Adrenal gland (tissue), 12 donors: Measurements from ENCODE around the gene UBAP2. TPM values are rescaled to one million over a fixed set of nuclear protein-coding genes. Genes with fewer than 3 reads are reported as not detected.

ENCODE experiments used
- DNase-seq, 7 donors: peaks; one replicate each; pipeline ENCODE4 v3.0.0-alpha.2; 2019 to 2020
- H3K27ac ChIP-seq, 5 donors: fragments of 200-600 bp; sonication (generic) in 4 of 5; 1 replicate in 3 of 5; 2 replicates in 2 of 5; pipeline versions ENCODE4 v1.5.1 to v1.8.0; 2016 to 2020; ENCODE audit warnings: mild to moderate bottlenecking in 1 of 5
- H3K27me3 ChIP-seq: fragments of 200-600 bp; 2 replicates; pipeline ENCODE4 v1.8.0; 2021
- H3K36me3 ChIP-seq, 2 donors: fragments of 200-600 bp; replicated peaks in 1 of 2; 1 replicate in 1 of 2; 2 replicates in 1 of 2; pipeline versions ENCODE4 v1.5.1 to v1.8.0; 2018 to 2022
- H3K4me1 ChIP-seq, 2 donors: fragments of 200-600 bp; replicated peaks in 1 of 2; 1 replicate in 1 of 2; 2 replicates in 1 of 2; pipeline versions ENCODE4 v1.5.1 to v1.8.0; 2018 to 2021
- H3K4me3 ChIP-seq, 4 donors: fragments of 200-600 bp; sonication (generic) in 3 of 4; one replicate each; pipeline ENCODE4 v1.5.1; 2016 to 2018
- H3K9me3 ChIP-seq, 3 donors: fragments of 200-600 bp; sonication (generic) in 1 of 3; replicated peaks in 1 of 3; 1 replicate in 2 of 3; 2 replicates in 1 of 3; pipeline versions ENCODE4 v1.5.1 to v1.8.0; 2016 to 2021
- POLR2A ChIP-seq, 2 donors: fragments of 450-650 bp; IDR thresholded peaks; one replicate each; pipeline ENCODE4 v1.6.1; 2017; ENCODE audit warnings: antibody characterized with exemption in 2 of 2, mild to moderate bottlenecking in 2 of 2, moderate library complexity in 1 of 2
- WGBS, 4 donors: extraction: QIAGEN DNeasy Blood & Tissue Kit in 2 of 4; methylation state at CpG; one replicate each; pipeline versions ENCODE4 v1.1.5 to v1.1.7; 2013 to 2017; 5-methylcytosine and 5-hydroxymethylcytosine counted together
- intact Hi-C, 2 donors: fragments of 100-400 bp; cut with DNase I; formaldehyde crosslinking; loops; one replicate each; pipeline versions ENCODE4 v1.14.1 to v1.15.0; 2022 to 2023
- polyA plus RNA-seq, 3 donors: library from polyadenylated mRNA; stranded (reverse); fragments of 200-250 nt in 2 of 3; fragments of 350-450 nt in 1 of 3; fragmentation: Illumina TruSeq in 1 of 3; extraction: RNeasy Lipid Tissue Mini Kit (QIAGEN cat#74804) in 1 of 3; gene quantifications; one replicate each; pipeline ENCODE4 v1.2.3, GENCODE V29; 2013 to 2014
- total RNA-seq, 9 donors: library from RNA; depleted of rRNA in 4 of 9; stranded (reverse); fragments of >200 nt in 4 of 9; fragments of 120-200 nt in 1 of 9; fragmentation: NEBNext Ultra II Directional in 1 of 9; extraction: Animal tissue kit (Norgen Biotek cat#: 25700) in 1 of 9; gene quantifications; one replicate each; pipeline versions ENCODE4 v1.1.0 to v1.2.4, GENCODE V29; 2013 to 2023
- TF ChIP-seq, protein P1 (sequence below), 6 experiments: fragments of 450-650 bp in 4 of 6; fragments of 200-600 bp in 2 of 6; sonication (generic) in 1 of 6; IDR thresholded peaks; 1 replicate in 5 of 6; 2 replicates in 1 of 6; pipeline versions ENCODE4 v1.5.1 to v1.8.0; 2016 to 2021; ENCODE audit warnings: antibody characterized with exemption in 6 of 6, mild to moderate bottlenecking in 2 of 6, moderate library complexity in 1 of 6
- donor health status: healthy with polysubstance abuse.
- donor health status: Bipolar disorder and iron deficiency.
- donor health status: DM: yes; HTN: yes; CAD: no.
- donor health status: DM: no; HTN: no; CAD: no.
- donor health status: DM: no; HTN: no; CAD: no.
- donor health status: DM: yes; HTN: yes; CAD: no.

The UBAP2 gene
- total and polyA plus RNA-seq, 12 donors = 20.9 to 60.0 (median 37.8) TPM

DNA sequence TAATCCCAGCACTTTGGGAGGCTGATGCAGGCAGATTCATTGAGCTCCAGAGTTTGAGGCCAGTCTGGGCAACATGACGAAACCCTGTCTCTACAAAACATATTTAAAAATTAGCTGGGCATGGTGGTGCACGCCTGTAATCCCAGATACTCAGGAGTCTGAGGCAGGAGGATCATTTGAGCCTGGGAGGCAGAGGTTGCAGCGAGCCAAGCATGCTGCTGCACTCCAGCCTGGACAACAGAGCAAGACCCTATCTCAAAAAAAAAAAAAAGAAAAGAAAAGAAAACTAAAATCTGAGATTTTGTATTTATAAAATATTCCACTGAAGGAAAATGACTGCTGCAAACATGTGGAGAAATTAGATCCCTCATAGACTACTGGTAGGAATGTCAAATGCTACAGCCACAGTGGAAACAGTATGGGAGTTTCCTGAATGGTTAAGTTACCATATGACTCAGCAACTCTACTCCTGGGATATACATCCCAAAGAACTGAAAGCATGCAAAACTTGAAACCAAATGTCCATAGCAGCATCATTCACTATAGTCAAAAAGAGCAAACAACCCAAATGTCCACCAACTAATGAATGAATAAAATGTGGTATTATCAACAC lies 106.1 kb downstream of the UBAP2 start:
- Histone ChIP-seq H3K4me1 (peaks cover 0 to 9% of the 10 kb centered on the region in 2 donors), H3K27ac (no peak overlapping the region), H3K27me3 (no peaks in the 10 kb centered on the region), H3K36me3 (peaks cover 0 to 35% of the 10 kb centered on the region in 2 donors), H3K4me3 (no peak overlapping the region), H3K9me3 (no peaks in the 10 kb centered on the region)
- no peak for DNase-seq
- TF ChIP-seq POLR2A (IDR thresholded peaks at IDR 0.05) = no peak
- TF ChIP-seq, protein P1, sequence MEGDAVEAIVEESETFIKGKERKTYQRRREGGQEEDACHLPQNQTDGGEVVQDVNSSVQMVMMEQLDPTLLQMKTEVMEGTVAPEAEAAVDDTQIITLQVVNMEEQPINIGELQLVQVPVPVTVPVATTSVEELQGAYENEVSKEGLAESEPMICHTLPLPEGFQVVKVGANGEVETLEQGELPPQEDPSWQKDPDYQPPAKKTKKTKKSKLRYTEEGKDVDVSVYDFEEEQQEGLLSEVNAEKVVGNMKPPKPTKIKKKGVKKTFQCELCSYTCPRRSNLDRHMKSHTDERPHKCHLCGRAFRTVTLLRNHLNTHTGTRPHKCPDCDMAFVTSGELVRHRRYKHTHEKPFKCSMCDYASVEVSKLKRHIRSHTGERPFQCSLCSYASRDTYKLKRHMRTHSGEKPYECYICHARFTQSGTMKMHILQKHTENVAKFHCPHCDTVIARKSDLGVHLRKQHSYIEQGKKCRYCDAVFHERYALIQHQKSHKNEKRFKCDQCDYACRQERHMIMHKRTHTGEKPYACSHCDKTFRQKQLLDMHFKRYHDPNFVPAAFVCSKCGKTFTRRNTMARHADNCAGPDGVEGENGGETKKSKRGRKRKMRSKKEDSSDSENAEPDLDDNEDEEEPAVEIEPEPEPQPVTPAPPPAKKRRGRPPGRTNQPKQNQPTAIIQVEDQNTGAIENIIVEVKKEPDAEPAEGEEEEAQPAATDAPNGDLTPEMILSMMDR (IDR thresholded peaks at IDR 0.05) = no peak
- WGBS, 4 donors = 95 to 100% (median 98%) methylated on average over 3 of the region's 3 CpGs
- intact Hi-C loops = no loop called here

DNA sequence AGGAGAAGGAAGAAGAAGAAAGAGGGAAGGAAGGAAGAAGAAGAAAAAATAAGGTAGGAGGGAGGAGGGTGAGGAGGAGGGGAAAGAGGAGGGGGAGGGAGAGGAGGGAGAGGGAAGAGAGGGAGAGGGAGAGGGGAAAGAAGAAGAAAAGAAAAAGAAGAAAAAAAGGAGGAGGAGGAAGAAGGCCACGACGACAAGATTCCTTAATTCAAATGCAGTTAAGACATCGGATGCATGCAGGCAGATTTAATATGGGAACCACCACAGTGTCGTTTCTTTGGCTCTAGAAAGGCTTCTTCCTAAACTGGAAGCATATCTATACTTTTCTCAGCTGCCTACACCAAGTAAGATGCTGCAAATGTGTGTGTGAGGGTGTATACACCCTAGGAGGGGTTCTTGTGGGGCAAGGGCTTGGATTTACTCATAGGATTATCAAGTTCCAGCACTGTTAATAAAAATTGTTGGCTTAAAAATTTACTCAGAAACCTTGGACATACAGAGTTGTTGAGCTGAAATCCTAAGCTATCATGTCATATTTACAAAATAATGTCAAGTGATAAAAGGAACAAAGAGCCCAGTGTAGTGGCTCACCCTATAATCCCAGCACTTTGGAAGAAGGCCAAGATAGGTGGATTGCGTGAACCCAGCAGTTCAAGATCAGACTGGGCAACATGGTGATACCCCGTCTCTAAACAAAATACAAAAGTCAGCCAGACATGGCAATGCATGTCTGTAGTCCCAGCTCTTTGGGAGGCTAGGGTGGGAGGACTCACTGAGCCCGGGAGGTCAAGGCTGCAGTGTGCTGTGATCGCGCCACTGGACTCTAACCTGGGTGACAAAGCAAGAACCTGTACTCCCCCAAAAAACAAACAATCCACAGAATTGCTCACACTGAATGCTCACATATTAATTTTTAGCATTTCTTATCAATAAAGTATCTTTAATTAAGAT lies 108.5 kb downstream of the UBAP2 start:
- Histone ChIP-seq H3K36me3 (peaks cover 0 to 47% of the 10 kb centered on the region in 2 donors), H3K27ac (no peak overlapping the region), H3K4me1 (peaks cover 0 to 9% of the 10 kb centered on the region in 2 donors), H3K27me3 (no peaks in the 10 kb centered on the region), H3K9me3 (no peaks in the 10 kb centered on the region), H3K4me3 (no peak overlapping the region)
- WGBS, 4 donors = 64 to 78% (median 73%) methylated on average over 9 of the region's 9 CpGs
- DNase-seq = no peak
- intact Hi-C loops = no loop called here
- TF ChIP-seq, protein P1 (IDR thresholded peaks at IDR 0.05) = no peak
- TF ChIP-seq POLR2A (IDR thresholded peaks at IDR 0.05) = no peak

DNA sequence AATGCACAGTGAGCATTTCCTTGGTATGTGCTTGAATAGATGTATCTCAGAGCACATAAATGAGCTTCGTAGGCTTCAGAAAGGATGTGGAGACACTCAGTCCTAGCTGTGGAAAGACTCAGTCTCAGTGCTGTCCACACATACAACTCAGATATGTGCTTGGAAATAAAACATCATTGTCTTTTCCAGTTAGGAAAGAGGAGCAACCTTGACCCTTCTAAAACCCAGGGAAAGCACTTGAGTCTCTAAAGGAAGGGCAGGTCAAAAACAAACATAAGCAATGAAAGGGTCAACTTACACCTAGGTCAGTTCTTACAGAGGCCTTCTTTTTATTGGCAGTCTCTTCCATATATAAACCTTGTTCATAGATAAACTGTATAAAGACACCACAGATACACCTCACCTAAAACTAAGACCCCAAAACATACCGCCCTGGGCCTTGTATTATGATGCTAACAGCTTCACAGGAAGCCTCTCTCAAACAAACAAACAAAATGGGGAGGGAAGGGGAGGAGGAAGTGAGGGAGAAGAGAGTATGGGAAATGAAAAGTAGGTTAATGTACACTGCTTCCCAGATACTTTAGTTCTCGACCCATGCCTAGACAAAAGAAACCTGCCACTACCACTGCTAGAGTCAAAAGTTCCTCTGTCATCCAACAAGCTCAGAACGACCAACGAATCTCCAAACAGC lies 114.4 kb downstream of the UBAP2 start:
- H3K4me1 ChIP-seq = peaks cover 11 to 14% of the 10 kb centered on the region in 2 donors
- H3K27me3 ChIP-seq = no peaks in the 10 kb centered on the region
- DNase-seq = no peak
- 79 to 87% (median 85%) methylated on average over 5 of the region's 5 CpGs for WGBS, 4 donors
- H3K36me3 ChIP-seq = peaks cover 0 to 42% of the 10 kb centered on the region in 2 donors
- intact Hi-C loops = loop anchor here in 1 of 2 donors (2.0 kb wide), 1 partner anchor 16 kb away; no protein-coding TSS in a partner anchor
- no peak overlapping the region for H3K4me3 ChIP-seq
- no peaks in the 10 kb centered on the region for H3K9me3 ChIP-seq
- H3K27ac ChIP-seq = no peak overlapping the region
- TF ChIP-seq, protein P1 (IDR thresholded peaks at IDR 0.05) = no peak
- TF ChIP-seq POLR2A (IDR thresholded peaks at IDR 0.05) = no peak
